Type B pancreatic cell (in vitro differentiated cells): ENCODE results near the gene SIRT1. TPM values are rescaled to one million over a fixed set of nuclear protein-coding genes. Genes with fewer than 3 reads are reported as not detected.
"Not testable (repeated sequence)": the region's sequence is repeated elsewhere in the genome, so short reads cannot be mapped to it uniquely, and the experiment has no call there.

ENCODE experiments used
- DNase-seq: peaks from one replicate; pipeline ENCODE4 v3.0.0; 2021; ENCODE audit warnings: mixed read lengths; ENCODE audit not compliant: unreplicated experiment; ENCODE audit errors: extremely low spot score
- H3K27ac Mint-ChIP-seq: 2 replicates; pipeline ENCODE4 v1.8.0; 2021; ENCODE audit warnings: mild to moderate bottlenecking, mixed read lengths
- H3K27me3 Mint-ChIP-seq: 2 replicates; pipeline ENCODE4 v1.8.0; 2021; ENCODE audit warnings: mixed read lengths
- H3K36me3 Mint-ChIP-seq: 2 replicates; pipeline ENCODE4 v1.8.0; 2021; ENCODE audit warnings: mixed read lengths
- H3K4me1 Mint-ChIP-seq: one replicate; pipeline ENCODE4 v1.8.0; 2021; ENCODE audit warnings: mixed read lengths; ENCODE audit not compliant: unreplicated experiment
- H3K4me3 Mint-ChIP-seq: 2 replicates; pipeline ENCODE4 v1.8.0; 2021; ENCODE audit warnings: mild to moderate bottlenecking, mixed read lengths
- H3K9me3 Mint-ChIP-seq: 2 replicates; pipeline ENCODE4 v1.8.0; 2021; ENCODE audit warnings: mixed read lengths
- long read RNA-seq: library from polyadenylated mRNA; unstranded; transcript quantifications from one replicate; pipeline ENCODE4 v2.0.0, GENCODE V29; 2020
- total RNA-seq: library from RNA; stranded (reverse); gene quantifications from 2 replicates; pipeline ENCODE4 v1.2.1, GENCODE V29; 2021; ENCODE audit warnings: low replicate concordance
- TF ChIP-seq, protein P1 (sequence below): fragments of 200-600 bp; sonication (generic); conservative IDR thresholded peaks from 2 replicates; pipeline ENCODE4 v1.5.0; 2021; ENCODE audit warnings: antibody characterized with exemption, mild to moderate bottlenecking

SIRT1 gene
- 22.2 and 30.4 TPM in 2 replicates for total RNA-seq
- long read RNA-seq, partial matches to known transcripts: 1 of 1 reads
- long read RNA-seq, other reads (novel, unspliced or antisense): 0 of 1 reads

DNA sequence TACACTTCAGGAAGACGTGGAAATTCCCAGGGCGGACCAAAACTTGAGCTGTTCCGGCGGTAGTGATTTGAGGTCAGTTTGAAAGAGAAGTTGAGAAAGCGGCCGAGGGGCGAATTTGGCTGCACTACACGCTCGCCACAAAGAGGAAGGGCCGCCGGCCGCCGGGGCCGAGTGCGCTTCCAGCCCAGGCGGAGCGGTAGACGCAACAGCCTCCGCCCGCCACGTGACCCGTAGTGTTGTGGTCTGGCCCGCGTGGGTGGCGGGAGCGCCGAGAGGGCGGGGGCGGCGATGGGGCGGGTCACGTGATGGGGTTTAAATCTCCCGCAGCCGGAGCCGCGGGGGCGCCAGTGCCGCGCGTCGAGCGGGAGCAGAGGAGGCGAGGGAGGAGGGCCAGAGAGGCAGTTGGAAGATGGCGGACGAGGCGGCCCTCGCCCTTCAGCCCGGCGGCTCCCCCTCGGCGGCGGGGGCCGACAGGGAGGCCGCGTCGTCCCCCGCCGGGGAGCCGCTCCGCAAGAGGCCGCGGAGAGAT lies at the start of gene SIRT1:
Gene SIRT1 (plus strand): TSS at position 344 of the 529 bp plus-strand sequence. CDS start 66 bp downstream, at position 410.
- H3K36me3 Mint-ChIP-seq: peaks cover 19% of the 10 kb centered on the region
- TF ChIP-seq, protein P1, sequence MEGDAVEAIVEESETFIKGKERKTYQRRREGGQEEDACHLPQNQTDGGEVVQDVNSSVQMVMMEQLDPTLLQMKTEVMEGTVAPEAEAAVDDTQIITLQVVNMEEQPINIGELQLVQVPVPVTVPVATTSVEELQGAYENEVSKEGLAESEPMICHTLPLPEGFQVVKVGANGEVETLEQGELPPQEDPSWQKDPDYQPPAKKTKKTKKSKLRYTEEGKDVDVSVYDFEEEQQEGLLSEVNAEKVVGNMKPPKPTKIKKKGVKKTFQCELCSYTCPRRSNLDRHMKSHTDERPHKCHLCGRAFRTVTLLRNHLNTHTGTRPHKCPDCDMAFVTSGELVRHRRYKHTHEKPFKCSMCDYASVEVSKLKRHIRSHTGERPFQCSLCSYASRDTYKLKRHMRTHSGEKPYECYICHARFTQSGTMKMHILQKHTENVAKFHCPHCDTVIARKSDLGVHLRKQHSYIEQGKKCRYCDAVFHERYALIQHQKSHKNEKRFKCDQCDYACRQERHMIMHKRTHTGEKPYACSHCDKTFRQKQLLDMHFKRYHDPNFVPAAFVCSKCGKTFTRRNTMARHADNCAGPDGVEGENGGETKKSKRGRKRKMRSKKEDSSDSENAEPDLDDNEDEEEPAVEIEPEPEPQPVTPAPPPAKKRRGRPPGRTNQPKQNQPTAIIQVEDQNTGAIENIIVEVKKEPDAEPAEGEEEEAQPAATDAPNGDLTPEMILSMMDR: peak; percentile 5
- no peaks in the 10 kb centered on the region for H3K9me3 Mint-ChIP-seq
- H3K4me1 Mint-ChIP-seq: peaks cover 4% of the 10 kb centered on the region
- DNase-seq: peak; percentile 98
- peak within 1 kb of the TSS; percentile 95 for H3K4me3 Mint-ChIP-seq
- H3K27ac Mint-ChIP-seq: peak within 1 kb of the TSS; percentile 95
- no peaks in the 10 kb centered on the region for H3K27me3 Mint-ChIP-seq

DNA sequence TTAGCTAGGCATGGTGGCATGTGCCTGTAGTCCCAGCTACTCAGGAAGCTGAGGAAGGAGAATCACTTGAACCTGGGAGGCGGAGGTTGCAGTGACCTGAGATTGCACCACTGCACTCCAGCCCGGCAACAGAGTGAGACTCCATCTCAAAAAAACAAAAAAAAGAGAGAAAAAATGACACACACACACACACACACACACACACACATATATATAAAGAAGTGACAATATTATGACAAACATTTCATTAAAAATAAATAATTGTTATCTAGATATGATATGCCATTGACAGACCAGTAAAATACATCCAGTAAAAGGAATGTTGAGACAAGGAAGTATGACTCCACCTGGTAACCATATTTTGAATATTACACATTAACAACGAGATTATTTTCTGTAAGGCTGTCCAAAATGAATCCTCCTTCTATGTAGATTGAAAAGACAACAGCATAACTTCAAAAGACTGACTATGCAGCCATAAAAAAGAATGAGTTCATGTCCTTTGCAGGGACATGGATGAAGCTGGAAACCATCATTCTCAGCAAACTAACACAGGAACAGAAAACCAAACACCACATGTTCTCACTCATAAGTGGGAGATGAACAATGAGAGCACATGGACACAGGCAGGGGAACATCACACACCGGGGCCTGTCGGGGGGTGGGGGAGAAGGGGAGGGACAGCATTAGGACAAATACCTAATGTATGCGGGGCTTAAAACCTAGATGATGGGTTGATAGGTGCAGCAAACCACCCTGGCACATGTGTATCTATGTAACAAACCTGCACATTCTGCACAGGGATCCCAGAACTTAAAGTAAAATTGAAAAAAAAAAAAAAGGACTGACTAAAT lies 48.7 kb upstream of the SIRT1 start:
- not testable (repeated sequence) for H3K36me3 Mint-ChIP-seq, DNase-seq, H3K4me1 Mint-ChIP-seq, H3K9me3 Mint-ChIP-seq, H3K27me3 Mint-ChIP-seq
- H3K27ac Mint-ChIP-seq: peak overlapping the region; percentile 76
- peak overlapping the region; percentile 80 for H3K4me3 Mint-ChIP-seq

DNA sequence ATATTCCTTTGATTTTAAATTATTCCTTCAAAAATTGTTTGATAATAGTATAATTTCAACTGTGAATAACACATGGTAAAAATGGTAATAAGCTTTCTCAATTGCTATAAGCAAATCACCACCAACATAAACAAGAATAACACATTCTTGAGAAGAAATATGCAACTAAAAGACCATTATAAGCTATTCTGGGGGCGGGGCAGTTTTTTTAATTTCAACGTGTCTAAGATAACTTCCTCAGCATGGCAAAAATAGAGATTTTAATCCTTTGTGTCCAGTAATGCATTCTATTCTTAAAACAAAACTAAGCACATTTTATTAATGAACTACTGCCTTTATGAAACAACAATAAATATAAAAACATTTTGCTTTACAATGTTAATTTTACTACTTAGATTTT lies 48.0 kb upstream of the SIRT1 start:
- Mint-ChIP-seq H3K36me3 (peaks cover 3% of the 10 kb centered on the region), H3K27ac (no peak overlapping the region), H3K4me3 (peak overlapping the region; percentile 46), H3K9me3 (no peaks in the 10 kb centered on the region), H3K27me3 (no peaks in the 10 kb centered on the region), H3K4me1 (peaks cover 5% of the 10 kb centered on the region)
- no peak for DNase-seq
- TF ChIP-seq, protein P1: no peak

DNA sequence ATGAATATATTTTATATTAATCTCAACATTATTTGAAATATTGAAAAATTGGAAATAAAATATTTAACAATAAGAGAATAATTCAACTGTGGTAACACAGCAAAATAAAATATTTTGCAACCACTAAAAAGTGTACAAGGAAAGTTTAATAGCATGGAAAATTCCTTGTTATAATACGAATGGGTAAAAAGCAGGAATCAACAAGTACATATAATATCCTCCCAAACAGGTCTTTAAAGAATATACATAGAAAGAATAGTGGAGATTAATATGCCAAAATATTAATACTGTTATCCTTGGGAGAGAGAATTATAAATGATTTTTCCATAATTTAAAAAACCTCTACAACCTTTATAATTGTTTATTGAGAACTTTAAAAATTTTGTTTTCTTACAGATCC lies 47.5 kb upstream of the SIRT1 start:
- no peak overlapping the region for H3K27ac Mint-ChIP-seq
- TF ChIP-seq, protein P1: no peak
- H3K27me3 Mint-ChIP-seq: no peaks in the 10 kb centered on the region
- no peaks in the 10 kb centered on the region for H3K36me3 Mint-ChIP-seq
- peak overlapping the region; percentile 34 for H3K4me3 Mint-ChIP-seq
- H3K4me1 Mint-ChIP-seq: peaks cover 5% of the 10 kb centered on the region
- DNase-seq: no peak
- H3K9me3 Mint-ChIP-seq: no peaks in the 10 kb centered on the region

GRCh38 chr10:67837541-67838314 lies 46.7 kb upstream of the SIRT1 start, which contains the start of gene DNAJC12:
Gene DNAJC12 (minus strand): TSS chr10:67838188. CDS start chr10:67838011, 177 bp downstream.
- TF ChIP-seq, protein P1: no peak
- Mint-ChIP-seq H3K36me3 (no peaks in the 10 kb centered on the region), H3K27ac (peak within 1 kb of the TSS; percentile 61), H3K4me3 (peak within 1 kb of the TSS; percentile 88), H3K4me1 (peaks cover 5% of the 10 kb centered on the region), H3K9me3 (no peaks in the 10 kb centered on the region), H3K27me3 (no peaks in the 10 kb centered on the region)
- no peak for DNase-seq

DNA sequence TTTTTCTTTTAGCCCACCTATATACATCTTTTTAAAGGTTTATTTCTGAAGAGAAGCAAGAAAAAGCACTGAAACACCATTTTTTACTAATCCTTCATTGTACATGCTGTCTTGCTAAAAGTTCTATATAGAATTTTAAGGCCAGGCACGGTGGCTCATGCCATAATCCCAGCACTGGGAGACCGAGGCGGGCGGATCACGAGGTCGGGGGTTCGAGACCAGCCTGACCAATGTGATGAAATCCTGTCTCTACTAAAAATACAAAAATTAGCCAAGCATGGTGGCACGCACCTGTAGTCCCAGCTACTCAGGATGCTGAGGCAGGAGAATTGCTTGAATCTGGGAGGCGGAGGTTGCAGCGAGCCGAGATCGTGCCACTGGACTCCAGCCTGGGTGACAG lies 44.9 kb upstream of the SIRT1 start:
- not testable (repeated sequence) for H3K27ac Mint-ChIP-seq, H3K36me3 Mint-ChIP-seq

More for the DNA sequence above, 44.9 kb upstream of the SIRT1 start:
- not testable (repeated sequence) for H3K4me1 Mint-ChIP-seq, H3K27me3 Mint-ChIP-seq, H3K4me3 Mint-ChIP-seq, DNase-seq, H3K9me3 Mint-ChIP-seq
